NK-92 (cell line): ENCODE data around the gene OGFOD2.

Experiments
- DNase-seq: peaks from one replicate; lab custom pipeline; 2025; ENCODE audit not compliant: unreplicated experiment; lab: John Stamatoyannopoulos, UW

The OGFOD2 gene

GRCh38 chr12:122976648-122976975 is 1.6 kb downstream of the OGFOD2 start:
- no peak for DNase-seq

- DNase-seq = no peak
These were observed 2.1 kb downstream of the OGFOD2 start for GRCh38 chr12:122977153-122977552.

- no peak for DNase-seq
These were observed 2.8 kb downstream of the OGFOD2 start for GRCh38 chr12:122977655-122978392.

GRCh38 chr12:122978507-122978955 is 3.5 kb downstream of the OGFOD2 start:
- no peak for DNase-seq

- no peak for DNase-seq
These were observed 4.2 kb downstream of the OGFOD2 start for GRCh38 chr12:122979001-122979907.

GRCh38 chr12:122979908-122980182 is 4.8 kb downstream of the OGFOD2 start:
- no peak for DNase-seq

GRCh38 chr12:122980183-122981035 is 5.4 kb downstream of the OGFOD2 start, which contains the start of gene ARL6IP4:
Gene ARL6IP4, plus strand, starts transcription at chr12:122980681. Its CDS starts 459 bp downstream, at chr12:122981140.
- no peak for DNase-seq

GRCh38 chr12:122981036-122981471 is 6.0 kb downstream of the OGFOD2 start:
- DNase-seq = no peak

GRCh38 chr12:122981587-122982476 is 6.8 kb downstream of the OGFOD2 start:
- no peak for DNase-seq

GRCh38 chr12:122982477-122982815 is 7.4 kb downstream of the OGFOD2 start:
- no peak for DNase-seq

GRCh38 chr12:122982963-122983788 is 8.1 kb downstream of the OGFOD2 start:
- no peak for DNase-seq

- DNase-seq = no peak
These were observed 8.9 kb downstream of the OGFOD2 start for GRCh38 chr12:122983789-122984515.

- no peak for DNase-seq
These were observed 9.7 kb downstream of the OGFOD2 start for GRCh38 chr12:122984612-122985337.

GRCh38 chr12:122985338-122986257 is 10.6 kb downstream of the OGFOD2 start:
- no peak for DNase-seq

GRCh38 chr12:122986258-122986871 is 11.3 kb downstream of the OGFOD2 start:
- DNase-seq = no peak

GRCh38 chr12:122987086-122987951 is 12.3 kb downstream of the OGFOD2 start:
- no peak for DNase-seq
